ENCODE measurements around the gene EML2. TPM values are rescaled to one million over a fixed set of nuclear protein-coding genes. Genes with fewer than 3 reads are reported as not detected.

EML2 gene
- total and polyA plus RNA-seq, 10 of the 15 experiments (the other 5 are each of a cell fraction or from before 2014, with no cell fraction given) = 1.6 to 64.0 (median 27.5) TPM

GRCh38 chr19:45595814-45596213, 43.4 kb downstream of the EML2 start:
- POLR2A ChIA-PET = interaction anchor here (0.7 kb wide), 1 partner anchor 684 kb away, joined by 5 read pairs; no protein-coding TSS in a partner anchor
- ATAC-seq (no peak), FAIRE-seq (no peak), DNase-seq (ENCODE audit: low read depth, low spot score) (no peak)
- Histone ChIP-seq H3K4me1 (ENCODE audit: control insufficient read depth, insufficient read depth, low read length) (no peaks in the 10 kb centered on the region; the same call in 1 of the 2 replicates), H3K79me2 (ENCODE audit: control insufficient read depth, insufficient read depth, low read length) (no peaks in the 10 kb centered on the region), H3K27me3 (replicated peaks in 1 of 2; ENCODE audit: control insufficient read depth in 2 of 2, insufficient read depth in 2 of 2, low read length in 1 of 2) (peaks cover 1 to 10% of the 10 kb centered on the region in 2 experiments; a peak in 3 of 4 replicates), H3K27ac (ENCODE audit: control insufficient read depth, insufficient read depth) (no peak overlapping the region), H3K4me2 (ENCODE audit: control insufficient read depth, insufficient read depth) (no peak overlapping the region), H3K36me3 (ENCODE audit: control insufficient read depth in 2 of 2, insufficient read depth in 2 of 2, low read length in 1 of 2) (no peaks in the 10 kb centered on the region), H3K4me3 (no peak overlapping the region), H4K20me1 (ENCODE audit: control insufficient read depth, insufficient read depth) (no peaks in the 10 kb centered on the region), H3K9ac (ENCODE audit: control insufficient read depth, insufficient read depth, low read length) (no peak overlapping the region), H3K9me3 (replicated peaks; ENCODE audit: control insufficient read depth, insufficient read depth, low read length) (no peaks in the 10 kb centered on the region; the same call in 2 of the 3 replicates), H2AFZ (ENCODE audit: control insufficient read depth, low read depth, low read length) (no peak overlapping the region)
- intact Hi-C loops (cut with micrococcal nuclease; ENCODE audit: unreplicated experiment) (no loop called here), in situ Hi-C loops (cut with MboI) (no loop called here)
- CTCF ChIA-PET = no interaction called here
- RAD21 ChIA-PET (ENCODE audit: unreplicated experiment) = no interaction called here
- SMC1A ChIA-PET (ENCODE audit: uncharacterized antibody, unreplicated experiment) = no interaction called here
- WGBS (ENCODE audit: insufficient coverage, insufficient replicate concordance, low lambda C conversion rate, missing lambda C conversion rate) = 67% methylated on average over 6 of the region's 6 CpGs
- no TSS peak for BruUV-seq (replicated peaks)
- no peak for TF ChIP-seq TCF7 (IDR thresholded peaks at IDR 0.05; ENCODE audit: borderline replicate concordance)
- TF ChIP-seq FOXM1 (IDR thresholded peaks at IDR 0.05; ENCODE audit: low read depth, low read length) = no peak
- no peak for TF ChIP-seq YY1 (IDR thresholded peaks at IDR 0.05; ENCODE audit: low read depth, low read length)
- no peak for TF ChIP-seq CBFB (IDR thresholded peaks at IDR 0.05; ENCODE audit: low read depth)
- TF ChIP-seq GABPA (IDR thresholded peaks at IDR 0.05; ENCODE audit: low read depth) = no peak
- TF ChIP-seq, protein P1, sequence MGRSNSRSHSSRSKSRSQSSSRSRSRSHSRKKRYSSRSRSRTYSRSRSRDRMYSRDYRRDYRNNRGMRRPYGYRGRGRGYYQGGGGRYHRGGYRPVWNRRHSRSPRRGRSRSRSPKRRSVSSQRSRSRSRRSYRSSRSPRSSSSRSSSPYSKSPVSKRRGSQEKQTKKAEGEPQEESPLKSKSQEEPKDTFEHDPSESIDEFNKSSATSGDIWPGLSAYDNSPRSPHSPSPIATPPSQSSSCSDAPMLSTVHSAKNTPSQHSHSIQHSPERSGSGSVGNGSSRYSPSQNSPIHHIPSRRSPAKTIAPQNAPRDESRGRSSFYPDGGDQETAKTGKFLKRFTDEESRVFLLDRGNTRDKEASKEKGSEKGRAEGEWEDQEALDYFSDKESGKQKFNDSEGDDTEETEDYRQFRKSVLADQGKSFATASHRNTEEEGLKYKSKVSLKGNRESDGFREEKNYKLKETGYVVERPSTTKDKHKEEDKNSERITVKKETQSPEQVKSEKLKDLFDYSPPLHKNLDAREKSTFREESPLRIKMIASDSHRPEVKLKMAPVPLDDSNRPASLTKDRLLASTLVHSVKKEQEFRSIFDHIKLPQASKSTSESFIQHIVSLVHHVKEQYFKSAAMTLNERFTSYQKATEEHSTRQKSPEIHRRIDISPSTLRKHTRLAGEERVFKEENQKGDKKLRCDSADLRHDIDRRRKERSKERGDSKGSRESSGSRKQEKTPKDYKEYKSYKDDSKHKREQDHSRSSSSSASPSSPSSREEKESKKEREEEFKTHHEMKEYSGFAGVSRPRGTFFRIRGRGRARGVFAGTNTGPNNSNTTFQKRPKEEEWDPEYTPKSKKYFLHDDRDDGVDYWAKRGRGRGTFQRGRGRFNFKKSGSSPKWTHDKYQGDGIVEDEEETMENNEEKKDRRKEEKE (IDR thresholded peaks at IDR 0.05) = no peak
- TF ChIP-seq, protein P2, sequence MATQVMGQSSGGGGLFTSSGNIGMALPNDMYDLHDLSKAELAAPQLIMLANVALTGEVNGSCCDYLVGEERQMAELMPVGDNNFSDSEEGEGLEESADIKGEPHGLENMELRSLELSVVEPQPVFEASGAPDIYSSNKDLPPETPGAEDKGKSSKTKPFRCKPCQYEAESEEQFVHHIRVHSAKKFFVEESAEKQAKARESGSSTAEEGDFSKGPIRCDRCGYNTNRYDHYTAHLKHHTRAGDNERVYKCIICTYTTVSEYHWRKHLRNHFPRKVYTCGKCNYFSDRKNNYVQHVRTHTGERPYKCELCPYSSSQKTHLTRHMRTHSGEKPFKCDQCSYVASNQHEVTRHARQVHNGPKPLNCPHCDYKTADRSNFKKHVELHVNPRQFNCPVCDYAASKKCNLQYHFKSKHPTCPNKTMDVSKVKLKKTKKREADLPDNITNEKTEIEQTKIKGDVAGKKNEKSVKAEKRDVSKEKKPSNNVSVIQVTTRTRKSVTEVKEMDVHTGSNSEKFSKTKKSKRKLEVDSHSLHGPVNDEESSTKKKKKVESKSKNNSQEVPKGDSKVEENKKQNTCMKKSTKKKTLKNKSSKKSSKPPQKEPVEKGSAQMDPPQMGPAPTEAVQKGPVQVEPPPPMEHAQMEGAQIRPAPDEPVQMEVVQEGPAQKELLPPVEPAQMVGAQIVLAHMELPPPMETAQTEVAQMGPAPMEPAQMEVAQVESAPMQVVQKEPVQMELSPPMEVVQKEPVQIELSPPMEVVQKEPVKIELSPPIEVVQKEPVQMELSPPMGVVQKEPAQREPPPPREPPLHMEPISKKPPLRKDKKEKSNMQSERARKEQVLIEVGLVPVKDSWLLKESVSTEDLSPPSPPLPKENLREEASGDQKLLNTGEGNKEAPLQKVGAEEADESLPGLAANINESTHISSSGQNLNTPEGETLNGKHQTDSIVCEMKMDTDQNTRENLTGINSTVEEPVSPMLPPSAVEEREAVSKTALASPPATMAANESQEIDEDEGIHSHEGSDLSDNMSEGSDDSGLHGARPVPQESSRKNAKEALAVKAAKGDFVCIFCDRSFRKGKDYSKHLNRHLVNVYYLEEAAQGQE (IDR thresholded peaks at IDR 0.05; ENCODE audit: low read depth, low read length) = no peak
- no peak for TF ChIP-seq ZNF592 (IDR thresholded peaks at IDR 0.05)
- TF ChIP-seq, protein P3, sequence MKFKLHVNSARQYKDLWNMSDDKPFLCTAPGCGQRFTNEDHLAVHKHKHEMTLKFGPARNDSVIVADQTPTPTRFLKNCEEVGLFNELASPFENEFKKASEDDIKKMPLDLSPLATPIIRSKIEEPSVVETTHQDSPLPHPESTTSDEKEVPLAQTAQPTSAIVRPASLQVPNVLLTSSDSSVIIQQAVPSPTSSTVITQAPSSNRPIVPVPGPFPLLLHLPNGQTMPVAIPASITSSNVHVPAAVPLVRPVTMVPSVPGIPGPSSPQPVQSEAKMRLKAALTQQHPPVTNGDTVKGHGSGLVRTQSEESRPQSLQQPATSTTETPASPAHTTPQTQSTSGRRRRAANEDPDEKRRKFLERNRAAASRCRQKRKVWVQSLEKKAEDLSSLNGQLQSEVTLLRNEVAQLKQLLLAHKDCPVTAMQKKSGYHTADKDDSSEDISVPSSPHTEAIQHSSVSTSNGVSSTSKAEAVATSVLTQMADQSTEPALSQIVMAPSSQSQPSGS (IDR thresholded peaks at IDR 0.05; ENCODE audit: low read length) = no peak
- TF ChIP-seq NR2C2 (IDR thresholded peaks at IDR 0.05; ENCODE audit: borderline replicate concordance, control insufficient read depth, insufficient read length, low read depth) = no peak
- TF ChIP-seq IKZF1 (conservative IDR thresholded peaks at IDR 0.05) = no peak
- no peak for TF ChIP-seq SMAD1 (IDR thresholded peaks at IDR 0.05; ENCODE audit: low read depth, partially characterized antibody)
- no peak for TF ChIP-seq ESRRA (IDR thresholded peaks at IDR 0.05; ENCODE audit: low read length)

Data from GM12878 (cell line).